ENCODE results near the gene HTR1B. TPM values are rescaled to one million over a fixed set of nuclear protein-coding genes. Genes with fewer than 3 reads are reported as not detected.

The HTR1B gene
- 2.2 and 2.7 TPM in 2 replicates for total RNA-seq (2014; rRNA removed; shearing (Covaris generic))
- 0.95 and 1.7 TPM in 2 replicates for polyA plus RNA-seq (2014; cell fraction: nucleus; rRNA removed)

GRCh38 chr6:77463308-77463860 lies at the start of gene HTR1B:
Gene HTR1B (minus strand): TSS chr6:77463491. CDS start chr6:77463403, 88 bp downstream.
- DNase-seq (ENCODE audit: extremely low read depth, low read depth) = no peak

DNA sequence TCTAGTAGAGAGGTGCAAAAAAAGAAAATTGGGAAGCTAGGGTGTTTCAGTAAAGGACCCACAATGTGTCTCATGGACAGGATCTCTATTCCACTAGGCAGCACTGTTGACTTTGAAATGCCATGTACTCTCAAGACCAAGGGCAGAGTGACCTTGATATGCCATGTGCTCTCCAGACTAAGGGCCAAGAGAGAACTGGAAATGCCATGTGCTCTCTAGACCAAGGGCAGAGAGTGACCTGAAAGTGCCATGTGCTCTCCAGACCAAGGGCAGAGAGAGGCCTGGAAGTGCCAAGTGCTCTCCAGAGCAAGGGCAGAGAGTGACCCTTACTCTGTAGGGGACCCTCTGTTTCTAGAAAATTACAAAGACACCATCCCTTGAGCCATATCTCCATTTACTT lies 49.3 kb upstream of the HTR1B start:
- DNase-seq (ENCODE audit: extremely low read depth, low read depth) = no peak

DNA sequence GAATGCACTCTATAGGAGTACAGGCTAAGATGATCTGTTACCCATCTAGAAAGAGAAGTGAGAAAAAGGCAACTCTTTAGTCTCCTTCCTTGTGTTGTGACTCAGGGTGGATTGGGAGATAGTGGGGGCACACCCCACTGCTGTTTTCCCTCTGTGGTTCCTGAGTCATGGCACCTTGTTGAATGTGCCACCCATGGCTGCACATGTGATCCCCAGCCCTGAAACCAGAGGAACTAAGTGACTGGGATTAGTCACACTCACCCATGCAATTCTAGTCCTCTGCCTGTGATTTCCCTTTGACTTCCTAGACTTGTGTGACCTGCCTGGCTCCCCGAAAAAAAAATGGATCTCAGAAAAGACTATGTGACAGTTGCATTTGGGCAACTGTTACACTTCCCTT lies 48.6 kb upstream of the HTR1B start:
- no peak for DNase-seq (ENCODE audit: extremely low read depth, low read depth)

DNA sequence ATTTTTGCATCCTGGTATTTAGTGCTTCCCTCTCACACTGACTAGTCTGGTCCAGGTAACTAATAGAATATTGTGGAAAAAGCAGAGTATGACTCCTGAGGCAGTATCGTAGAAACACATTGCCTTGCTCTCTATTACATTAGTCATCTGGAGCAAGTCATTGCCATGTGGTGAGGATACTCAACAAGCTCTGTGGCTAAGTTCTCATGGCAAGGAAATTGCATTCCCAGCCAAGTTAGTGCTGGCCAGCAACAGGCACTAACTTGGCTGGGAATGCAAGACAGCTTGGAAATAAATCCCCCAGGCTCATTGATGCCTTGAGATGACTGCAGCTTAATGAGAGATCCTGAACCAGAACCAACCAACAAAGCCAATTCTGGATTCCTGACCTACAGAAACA lies 39.7 kb upstream of the HTR1B start:
- no peak for DNase-seq (ENCODE audit: extremely low read depth, low read depth)

- DNase-seq (ENCODE audit: extremely low read depth, low read depth) = no peak
Observed at GRCh38 chr6:77492530-77492929, 29.2 kb upstream of the HTR1B start.

GRCh38 chr6:77487808-77488425 lies 24.6 kb upstream of the HTR1B start:
- no peak for DNase-seq (ENCODE audit: extremely low read depth, low read depth)

GRCh38 chr6:77482981-77483380 lies 19.7 kb upstream of the HTR1B start:
- no peak for DNase-seq (ENCODE audit: extremely low read depth, low read depth)

DNA sequence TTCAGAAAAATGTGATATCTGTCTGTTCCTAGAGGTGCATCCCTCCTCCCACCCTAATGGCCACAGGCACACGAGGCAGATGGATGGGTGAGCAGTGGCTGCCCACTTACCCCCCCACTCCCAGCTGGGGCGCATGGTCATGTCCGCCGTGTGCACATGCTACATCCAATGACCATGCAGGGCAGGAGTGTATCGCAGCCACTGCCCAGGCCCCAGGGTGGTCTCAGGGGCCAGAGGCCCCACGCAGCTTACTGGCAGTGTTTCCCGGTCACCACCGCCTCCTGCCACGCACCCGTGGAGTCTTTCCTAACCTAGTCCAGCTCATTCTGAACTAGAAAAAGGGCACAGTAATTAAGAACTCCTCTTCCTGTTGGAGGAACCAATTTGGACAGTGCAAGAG lies 11.7 kb upstream of the HTR1B start:
- no peak for DNase-seq (ENCODE audit: extremely low read depth, low read depth)

DNA sequence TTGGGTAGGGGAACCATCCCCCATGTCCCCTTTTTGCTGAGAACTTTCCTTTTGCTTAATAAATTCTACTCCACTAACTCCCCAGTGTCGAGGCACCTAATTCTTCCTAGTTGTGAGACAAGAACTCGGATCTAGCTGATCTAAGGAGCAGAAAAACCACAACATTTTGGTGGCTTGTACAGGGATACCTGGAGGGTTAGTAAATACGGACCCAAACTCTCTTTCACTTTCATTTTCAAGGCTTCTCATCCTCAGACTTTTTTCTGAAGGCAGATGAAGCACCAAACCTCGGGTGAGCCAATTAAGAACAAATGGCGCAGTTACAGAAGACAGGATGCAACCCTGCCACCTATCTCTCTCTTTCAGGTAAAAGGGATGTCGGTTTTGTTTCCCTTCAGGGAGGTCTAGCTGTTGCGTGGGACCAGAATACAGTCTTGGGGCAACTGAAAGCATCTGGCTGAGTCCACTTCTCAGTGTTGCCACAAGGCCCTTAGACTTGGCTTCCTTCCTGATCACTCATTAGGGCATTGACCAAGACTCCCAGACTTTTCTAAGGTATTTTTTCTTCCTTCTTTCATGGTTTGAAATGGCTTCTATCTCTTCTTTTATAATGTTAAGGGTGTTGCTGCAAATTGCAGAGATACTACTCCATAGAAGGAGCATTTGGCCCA lies 11.1 kb upstream of the HTR1B start:
- no peak for DNase-seq (ENCODE audit: extremely low read depth, low read depth)

DNA sequence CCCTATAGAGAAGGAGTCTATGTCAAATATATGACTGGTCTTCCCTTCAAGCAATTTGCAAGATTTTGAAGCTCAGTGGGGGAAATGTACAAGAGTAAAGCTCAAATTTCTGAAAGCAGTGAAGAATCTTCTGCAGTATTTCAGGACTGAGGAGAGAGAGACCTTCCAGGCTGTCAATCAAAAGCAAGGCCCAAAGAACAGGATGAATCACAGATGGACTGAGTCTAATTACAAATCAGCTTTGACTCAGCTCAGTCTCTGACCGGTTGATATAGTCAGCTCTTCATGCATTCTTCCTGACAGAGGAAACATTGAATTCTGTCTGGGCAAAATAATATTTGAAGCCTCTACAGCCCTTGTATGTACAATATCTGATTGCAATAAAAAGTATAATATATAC lies 7.7 kb upstream of the HTR1B start:
- DNase-seq (ENCODE audit: extremely low read depth, low read depth) = no peak

DNA sequence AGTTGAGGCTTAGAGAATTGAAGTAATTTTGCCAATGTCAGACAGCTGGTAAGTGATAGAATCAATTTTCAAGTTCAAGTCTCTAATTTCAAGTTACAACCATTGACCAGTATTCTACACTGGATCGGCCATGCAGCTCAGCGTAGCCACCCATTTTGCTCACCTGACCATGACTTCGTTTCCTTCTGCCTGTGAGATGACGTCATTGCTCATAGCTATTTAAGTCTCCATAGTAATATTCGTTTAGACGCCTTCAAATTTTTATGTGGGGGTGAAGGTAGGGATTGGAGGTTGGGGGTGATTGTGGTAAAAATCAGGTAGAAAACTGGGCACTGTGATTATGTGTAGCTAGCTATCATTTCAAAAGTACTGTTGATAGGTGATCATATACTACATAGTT lies 5.6 kb upstream of the HTR1B start:
- no peak for DNase-seq (ENCODE audit: extremely low read depth, low read depth)

DNA sequence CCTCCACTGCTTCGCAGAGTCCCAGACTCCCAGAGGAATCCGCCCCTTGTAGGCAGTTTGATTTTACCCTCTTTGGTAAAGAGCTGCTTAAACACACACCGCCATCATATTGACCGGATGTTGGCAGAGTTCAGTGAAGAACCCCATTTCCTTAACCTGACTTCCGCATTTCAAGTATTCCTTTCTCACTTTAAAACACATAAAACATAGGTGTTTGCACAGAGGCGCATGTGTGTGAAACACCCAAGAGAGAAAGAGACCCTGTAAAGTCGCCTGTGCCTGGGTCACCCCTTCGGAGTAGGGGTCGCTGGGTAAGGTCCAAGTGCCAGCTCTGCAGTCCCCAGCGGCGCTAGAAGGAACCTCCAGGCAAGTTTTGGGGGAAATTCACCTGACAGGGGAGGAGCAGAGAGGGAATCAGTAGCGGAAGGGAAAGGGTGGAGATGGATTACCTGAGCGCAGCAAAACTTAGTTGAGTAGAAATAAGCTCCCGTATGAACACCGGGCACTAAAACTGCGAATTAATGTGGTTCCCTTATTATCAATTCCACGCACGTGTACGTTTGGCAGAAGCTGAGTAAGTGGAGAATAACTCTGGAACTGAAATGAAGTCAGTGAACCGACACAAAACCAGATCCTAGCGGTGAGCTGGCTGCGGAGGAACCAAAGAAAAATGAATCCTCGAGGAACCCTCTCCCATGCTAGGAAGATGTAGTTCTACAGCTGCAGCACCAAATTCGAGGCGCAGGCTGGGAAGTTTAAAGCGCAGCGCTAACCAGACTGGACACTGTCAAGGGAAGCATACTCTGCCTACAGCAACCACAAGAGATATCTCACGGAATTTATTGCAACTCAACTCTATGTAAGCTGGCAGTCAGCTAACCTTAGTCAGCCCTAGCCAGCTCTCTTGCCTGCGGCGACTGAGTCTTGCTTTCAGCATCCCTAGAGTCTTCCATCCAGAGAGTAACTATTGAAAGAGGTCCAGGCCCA lies 3.5 kb upstream of the HTR1B start:
- no peak for DNase-seq (ENCODE audit: extremely low read depth, low read depth)

GRCh38 chr6:77466055-77466450 lies 2.8 kb upstream of the HTR1B start:
- DNase-seq (ENCODE audit: extremely low read depth, low read depth) = peak; percentile 65

GRCh38 chr6:77464495-77464867 lies 1.2 kb upstream of the HTR1B start:
- no peak for DNase-seq (ENCODE audit: extremely low read depth, low read depth)

- no peak for DNase-seq (ENCODE audit: extremely low read depth, low read depth)
Observed at GRCh38 chr6:77463861-77464494, 687 bp upstream of the HTR1B start.

DNA sequence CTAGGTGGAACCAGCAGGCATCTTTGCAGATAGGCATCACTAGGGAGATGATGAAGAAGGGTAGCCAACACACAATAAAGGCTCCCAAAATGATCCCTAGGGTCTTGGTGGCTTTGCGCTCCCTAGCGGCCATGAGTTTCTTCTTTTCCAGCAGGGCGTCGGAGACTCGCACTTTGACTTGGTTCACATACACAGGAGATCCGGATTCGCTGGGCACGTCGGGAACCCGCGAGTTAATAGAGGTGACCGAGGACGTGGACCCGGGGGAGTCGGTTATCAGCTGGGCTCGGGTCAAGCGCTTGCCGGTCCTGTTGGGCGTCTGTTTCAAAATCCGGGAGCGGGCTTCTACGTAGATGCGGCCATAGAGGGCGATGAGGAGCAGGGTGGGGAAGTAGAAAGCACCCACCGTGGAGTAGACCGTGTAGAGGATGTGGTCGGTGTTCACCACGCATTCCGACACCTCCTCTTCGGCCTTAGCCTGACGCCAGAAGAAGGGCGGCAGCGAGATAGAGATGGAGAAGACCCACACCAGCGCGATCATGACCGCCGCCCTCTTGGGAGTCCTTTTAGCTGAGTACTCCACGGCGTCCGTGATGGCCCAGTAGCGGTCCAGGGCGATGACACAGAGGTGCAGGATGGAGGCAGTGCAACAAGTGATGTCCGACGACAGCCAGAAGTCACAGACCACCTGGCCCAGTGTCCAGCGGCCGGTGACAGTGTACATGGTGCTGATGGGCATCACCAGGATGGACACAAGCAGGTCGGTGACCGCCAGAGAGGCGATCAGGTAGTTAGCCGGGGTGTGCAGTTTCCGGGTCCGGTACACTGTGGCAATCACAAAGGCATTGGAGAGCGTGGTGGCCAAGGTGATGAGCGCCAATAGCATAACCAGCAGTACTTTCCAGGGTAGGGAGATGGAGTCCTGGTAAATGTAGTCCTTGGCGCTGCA lies 658 bp downstream of the HTR1B start:
- no peak for DNase-seq (ENCODE audit: extremely low read depth, low read depth)

- no peak for DNase-seq (ENCODE audit: extremely low read depth, low read depth)
Observed at GRCh38 chr6:77461796-77462195, 1.5 kb downstream of the HTR1B start.

DNA sequence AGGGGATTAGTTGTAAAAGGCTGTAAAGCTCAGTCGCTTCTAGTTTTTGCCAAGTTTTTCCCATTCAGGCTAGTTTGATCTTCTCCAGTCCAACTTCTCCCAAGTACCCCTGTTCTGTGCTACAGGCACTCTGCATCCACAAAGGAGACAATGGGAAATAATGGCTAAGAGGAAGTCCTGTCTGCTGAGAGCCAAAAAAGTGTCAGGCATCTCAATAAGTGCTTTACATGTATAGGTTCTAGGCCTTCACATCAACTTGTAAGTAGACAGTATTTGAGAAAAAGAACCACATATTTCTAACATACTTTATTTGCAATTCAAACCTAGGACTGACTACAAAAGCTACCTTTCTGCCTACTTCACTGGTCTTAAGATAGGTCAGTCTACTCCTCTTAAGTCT lies 4.9 kb downstream of the HTR1B start:
- no peak for DNase-seq (ENCODE audit: extremely low read depth, low read depth)

GRCh38 chr6:77457720-77458349 lies 5.5 kb downstream of the HTR1B start:
- DNase-seq (ENCODE audit: extremely low read depth, low read depth) = peak; percentile 85

Measured in NCI-H460 (cell line).